ENCODE results near the gene BCO1. TPM values are rescaled to one million over a fixed set of nuclear protein-coding genes. Genes with fewer than 3 reads are reported as not detected.

Gene BCO1
- polyA plus RNA-seq, 4 donors = 1.8 to 3.0 (median 2.0) TPM

DNA sequence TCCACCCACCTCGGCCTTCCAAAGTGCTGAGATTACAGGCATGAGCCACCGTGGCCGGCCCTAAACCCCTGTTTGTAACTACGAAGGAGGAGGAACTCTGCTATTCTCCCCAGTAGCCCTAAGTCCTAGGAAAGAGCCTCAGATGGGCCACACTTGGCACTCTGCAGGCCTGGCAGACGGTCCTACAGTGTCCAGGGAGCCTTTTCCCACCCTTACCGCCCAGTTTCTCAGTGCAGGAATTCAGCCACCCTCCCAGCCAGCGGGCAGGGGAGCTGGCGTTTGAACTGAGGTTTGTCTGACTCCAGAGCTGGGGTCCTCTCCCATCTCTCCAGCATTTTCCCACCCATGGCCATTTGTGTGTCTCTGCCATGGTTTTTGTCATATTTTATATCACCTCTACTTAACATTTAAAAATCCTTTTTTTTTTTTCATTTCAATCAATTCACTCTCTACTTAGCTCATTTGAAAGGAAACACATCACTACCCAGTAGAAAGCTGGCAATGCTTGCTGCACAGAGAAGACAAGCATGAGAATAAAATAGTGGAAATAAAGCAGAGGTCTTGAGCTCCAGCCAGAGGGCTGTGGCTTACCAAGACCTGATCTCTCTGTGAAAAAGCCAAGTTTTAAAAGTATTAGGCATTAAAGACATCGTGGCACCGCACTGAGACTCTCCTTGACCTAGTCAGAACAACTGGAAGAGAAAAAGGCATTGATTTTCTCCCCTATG lies 34.9 kb downstream of the BCO1 start:
- DNase-seq (ENCODE audit: low read depth in 4 of 4, low spot score in 3 of 4) = no peak

- no peak for DNase-seq (ENCODE audit: low read depth in 4 of 4, low spot score in 3 of 4)
These were observed 36.6 kb downstream of the BCO1 start for GRCh38 chr16:81275064-81275532.

DNA sequence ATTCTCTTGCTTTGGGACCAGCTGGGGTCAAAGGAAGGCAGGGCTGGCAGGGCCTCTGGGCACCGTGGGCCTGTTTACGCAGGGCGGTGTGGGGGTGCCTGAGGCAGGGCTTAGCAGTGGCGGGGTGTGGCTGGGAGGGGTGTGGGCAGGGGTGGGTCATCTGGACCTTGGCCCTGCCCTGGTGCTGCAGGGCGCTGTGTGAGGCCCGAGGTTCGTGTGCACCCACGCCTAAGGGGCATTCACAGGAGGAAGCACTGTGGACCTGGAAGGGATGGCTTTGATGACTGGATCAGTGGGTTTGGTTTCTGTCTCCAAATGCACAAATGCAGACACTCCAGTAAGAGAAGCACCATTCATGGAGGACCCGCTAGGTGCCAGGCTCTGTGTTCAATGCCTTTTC lies 37.3 kb downstream of the BCO1 start:
- no peak for DNase-seq (ENCODE audit: low read depth in 4 of 4, low spot score in 3 of 4)

DNA sequence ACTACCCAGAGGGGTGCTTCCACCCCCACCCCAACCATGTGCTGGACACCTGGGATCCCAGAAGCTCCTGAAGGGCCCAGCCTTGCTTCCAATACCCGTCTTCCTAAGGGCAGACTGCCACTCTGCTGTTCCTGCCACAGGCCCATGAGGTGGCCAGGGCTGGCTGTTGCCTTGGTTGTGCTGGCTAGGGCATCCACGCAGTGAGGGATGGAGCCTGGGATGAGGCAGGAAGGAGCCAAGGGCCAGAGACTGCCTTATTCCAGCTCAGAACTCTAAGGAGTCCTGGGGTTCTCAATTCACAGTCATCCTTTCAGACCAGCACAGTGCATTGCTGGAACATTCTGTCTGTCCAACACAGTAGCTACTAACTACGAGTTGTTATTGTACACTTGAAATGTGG lies 37.8 kb downstream of the BCO1 start:
- DNase-seq (ENCODE audit: low read depth in 4 of 4, low spot score in 3 of 4) = no peak

DNA sequence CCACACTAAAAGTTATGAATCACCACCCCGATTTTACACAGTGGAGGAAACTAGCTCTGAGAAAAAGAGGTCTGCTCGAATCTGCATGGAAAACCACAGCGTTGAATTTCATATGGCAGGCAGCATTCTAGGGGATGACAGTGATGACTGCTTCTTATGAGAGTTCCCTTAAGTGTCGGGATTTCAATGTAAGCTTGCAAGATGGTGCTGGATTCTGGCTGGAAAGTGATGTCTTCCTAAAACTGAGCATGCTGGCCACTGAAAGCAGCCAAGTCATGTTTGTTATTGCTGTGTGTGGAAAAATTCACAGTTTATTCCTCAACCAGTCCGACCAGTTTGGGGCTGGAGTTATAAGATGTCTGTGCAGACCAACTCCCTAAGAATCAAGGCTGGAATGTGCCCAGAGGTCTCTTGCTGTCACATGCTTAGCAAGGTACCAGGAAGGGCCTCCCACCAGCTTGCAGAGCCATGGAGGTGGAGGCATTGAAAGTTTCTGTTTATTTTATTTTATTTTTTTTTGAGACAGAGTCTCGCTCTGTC lies 39.1 kb downstream of the BCO1 start:
- DNase-seq (ENCODE audit: low read depth in 4 of 4, low spot score in 3 of 4) = no peak

- DNase-seq (ENCODE audit: low read depth in 4 of 4, low spot score in 3 of 4) = no peak
These were observed 40.0 kb downstream of the BCO1 start for GRCh38 chr16:81278526-81278925.

- no peak for DNase-seq (ENCODE audit: low read depth in 4 of 4, low spot score in 3 of 4)
These were observed 40.9 kb downstream of the BCO1 start for GRCh38 chr16:81279392-81279791.

GRCh38 chr16:81280393-81280792 lies 41.9 kb downstream of the BCO1 start:
- no peak for DNase-seq (ENCODE audit: low read depth in 4 of 4, low spot score in 3 of 4)

DNA sequence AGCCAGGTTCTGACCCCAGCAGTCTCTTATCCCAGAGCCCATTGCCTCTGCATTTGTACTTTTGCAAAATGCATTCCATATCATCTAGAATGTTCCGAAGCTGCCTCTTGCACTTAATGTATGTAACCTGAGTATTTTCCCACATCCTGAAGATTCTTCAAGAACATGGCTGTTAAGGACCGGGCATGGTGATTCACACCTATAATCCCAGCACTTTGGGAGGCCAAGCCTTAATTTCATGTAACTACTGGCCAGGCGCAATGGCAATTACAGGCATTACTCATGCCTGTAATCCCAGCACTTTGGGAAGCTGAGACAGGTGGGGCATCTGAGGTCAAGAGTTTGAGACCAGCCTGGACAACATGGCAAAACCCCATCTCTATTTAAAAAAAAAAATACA lies 44.6 kb downstream of the BCO1 start:
- no peak for DNase-seq (ENCODE audit: low read depth in 4 of 4, low spot score in 3 of 4)

GRCh38 chr16:81284995-81285600 lies 46.6 kb downstream of the BCO1 start:
- DNase-seq (ENCODE audit: low read depth in 4 of 4, low spot score in 3 of 4) = no peak

- DNase-seq (ENCODE audit: low read depth in 4 of 4, low spot score in 3 of 4) = no peak
These were observed 47.7 kb downstream of the BCO1 start for GRCh38 chr16:81286190-81286589.

- no peak for DNase-seq (ENCODE audit: low read depth in 4 of 4, low spot score in 3 of 4)
These were observed 52.6 kb downstream of the BCO1 start for GRCh38 chr16:81291117-81291516.

- no peak for DNase-seq (ENCODE audit: low read depth in 4 of 4, low spot score in 3 of 4)
These were observed 54.4 kb downstream of the BCO1 start for GRCh38 chr16:81292936-81293335.

DNA sequence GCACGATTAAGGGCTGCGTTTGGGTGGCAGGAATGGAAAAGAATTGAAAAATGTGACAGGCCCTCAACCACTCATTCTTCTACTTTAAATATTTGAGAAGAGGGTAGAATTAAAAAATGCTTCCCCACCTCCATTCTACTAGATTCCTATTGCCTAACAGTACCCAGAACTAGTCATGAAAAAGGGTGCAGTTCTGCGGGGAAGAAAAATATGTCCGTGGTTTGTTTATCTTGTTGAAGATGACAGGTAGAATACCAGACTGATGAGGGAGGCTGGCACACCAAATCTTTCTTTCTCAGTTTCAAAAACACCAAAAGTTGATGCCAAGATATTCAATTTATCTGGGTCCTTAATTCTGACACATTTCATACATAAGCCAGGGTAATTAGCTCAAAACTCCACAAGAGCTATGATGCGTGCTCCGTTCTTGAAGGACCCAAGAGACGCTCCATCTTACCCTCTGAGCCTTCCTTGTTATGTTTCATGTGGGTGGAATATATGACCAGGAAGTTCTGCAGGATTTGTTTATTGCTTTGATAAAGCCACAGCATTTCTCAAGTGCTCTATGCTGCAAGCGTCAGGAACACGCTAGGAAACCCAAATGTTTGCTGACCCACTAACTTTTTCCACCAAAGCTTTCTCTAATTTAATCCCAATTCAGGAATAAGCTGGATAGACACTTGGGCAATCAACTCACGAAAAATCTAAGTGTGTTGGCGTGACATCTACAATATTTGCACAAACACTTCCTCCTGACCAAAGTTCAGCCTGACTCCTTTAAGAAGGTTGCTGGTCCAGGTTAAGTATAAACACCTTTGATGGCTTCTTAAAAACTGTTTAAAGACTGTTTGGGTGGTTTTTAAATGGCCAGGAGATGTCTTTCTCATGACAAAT lies 55.7 kb downstream of the BCO1 start:
- no peak for DNase-seq (ENCODE audit: low read depth in 4 of 4, low spot score in 3 of 4)

DNA sequence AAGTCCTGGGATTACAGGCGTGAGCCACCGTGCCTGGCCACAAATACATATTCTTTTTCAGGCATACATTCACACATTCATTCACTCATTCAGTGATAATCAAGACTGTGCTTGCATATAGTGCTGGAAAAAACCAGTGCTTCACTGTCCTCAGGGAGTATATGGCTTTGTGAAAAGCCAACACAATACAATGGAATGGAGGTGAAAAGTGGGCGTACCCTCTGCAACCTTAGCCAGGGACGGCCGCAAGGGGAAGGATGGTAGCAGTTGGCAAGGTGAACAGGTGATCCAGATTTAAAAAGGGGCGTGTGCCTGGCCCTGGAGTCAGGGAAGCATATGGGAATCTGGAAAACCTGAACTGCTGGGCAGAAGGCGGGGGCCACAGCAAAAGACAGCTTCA lies 58.1 kb downstream of the BCO1 start:
- DNase-seq (ENCODE audit: low read depth in 4 of 4, low spot score in 3 of 4) = no peak

- no peak for DNase-seq (ENCODE audit: low read depth in 4 of 4, low spot score in 3 of 4)
These were observed 69.3 kb downstream of the BCO1 start for GRCh38 chr16:81307770-81308169.

- no peak for DNase-seq (ENCODE audit: low read depth in 4 of 4, low spot score in 3 of 4)
These were observed 71.7 kb downstream of the BCO1 start for GRCh38 chr16:81310045-81310644.

GRCh38 chr16:81311762-81312161 lies 73.3 kb downstream of the BCO1 start:
- DNase-seq (ENCODE audit: low read depth in 4 of 4, low spot score in 3 of 4) = no peak

GRCh38 chr16:81313701-81314602 lies 75.5 kb downstream of the BCO1 start:
- DNase-seq (ENCODE audit: low read depth in 4 of 4, low spot score in 3 of 4) = peak in 1 of 4 donors; percentile 19
